Measurements from ENCODE around the gene MT1M. TPM values are rescaled to one million over a fixed set of nuclear protein-coding genes. Genes with fewer than 3 reads are reported as not detected.

Gene MT1M
- total and polyA plus RNA-seq, 9 donors = 0.66 to 23.2 (median 7.4) TPM

DNA sequence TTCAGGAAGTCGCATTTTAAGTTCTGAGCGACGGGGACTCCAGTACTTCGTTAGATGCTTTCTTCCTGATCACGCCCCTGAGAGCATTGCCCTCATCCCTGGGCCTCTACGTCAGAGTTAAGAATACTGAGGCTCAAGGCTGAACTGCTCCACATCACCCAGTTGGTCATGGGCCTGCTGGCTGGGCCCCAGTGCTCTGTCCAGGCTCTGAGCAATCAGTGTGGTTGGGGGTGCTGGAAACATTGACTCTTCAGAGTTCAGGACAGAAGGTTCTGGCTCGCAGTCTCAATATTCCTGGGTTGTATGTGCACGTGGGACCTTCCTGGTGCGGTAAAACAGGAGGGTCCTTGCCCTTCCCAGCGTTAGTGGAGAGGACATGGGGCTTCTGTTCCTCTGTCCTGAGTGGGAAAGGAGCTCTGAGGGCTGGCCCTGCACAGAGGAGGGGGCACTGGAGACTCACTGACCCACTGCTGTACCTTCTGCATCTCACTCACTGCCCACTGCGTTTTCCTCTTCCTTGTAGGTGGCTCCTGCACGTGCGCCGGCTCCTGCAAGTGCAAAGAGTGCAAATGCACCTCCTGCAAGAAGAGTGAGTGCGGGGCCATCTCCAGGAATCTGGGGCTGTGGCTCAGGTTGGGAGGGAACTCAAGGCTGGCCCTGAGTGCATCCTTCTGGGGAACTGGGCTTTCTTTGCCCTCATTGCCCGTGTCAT lies 6.4 kb upstream of the MT1M start:
- peak overlapping the region; percentile 65 to 79 for H3K27ac ChIP-seq
- no peaks in the 10 kb centered on the region for H3K9me3 ChIP-seq
- H3K4me1 ChIP-seq (ENCODE audit: insufficient read depth) = peaks cover 6% of the 10 kb centered on the region
- WGBS, 3 donors = 25 to 35% (median 31%) methylated on average over 16 of the region's 16 CpGs
- intact Hi-C loops (cut with DNase I) = loop anchor here in 2 of 4 donors (2.0 to 10.0 kb wide), 2 partner anchors 17 to 49 kb away; partner anchors contain the start of gene MT2A (in 1 of the 2)
- no peak for TF ChIP-seq POLR2A (IDR thresholded peaks at IDR 0.05)
- TF ChIP-seq CTCF (IDR thresholded peaks at IDR 0.05) = no peak
- TF ChIP-seq EP300 (IDR thresholded peaks at IDR 0.05) = no peak
- H3K4me3 ChIP-seq = peak overlapping the region; percentile 73
- no peaks in the 10 kb centered on the region for H3K27me3 ChIP-seq
- H3K36me3 ChIP-seq = no peaks in the 10 kb centered on the region
- DNase-seq = peak; percentile 71 to 84 (median 77)

- H3K4me1 ChIP-seq (ENCODE audit: insufficient read depth) = peaks cover 6% of the 10 kb centered on the region
- H3K36me3 ChIP-seq = no peaks in the 10 kb centered on the region
- peak overlapping the region; percentile 73 for H3K4me3 ChIP-seq
- peak in 1 of 5 donors; percentile 21 for DNase-seq
- H3K27ac ChIP-seq = no peak overlapping the region
- H3K9me3 ChIP-seq = no peaks in the 10 kb centered on the region
- no peaks in the 10 kb centered on the region for H3K27me3 ChIP-seq
- 72 to 82% (median 73%) methylated on average over 7 of the region's 7 CpGs for WGBS, 3 donors
- no peak for TF ChIP-seq EP300 (IDR thresholded peaks at IDR 0.05)
- no peak for TF ChIP-seq POLR2A (IDR thresholded peaks at IDR 0.05)
- TF ChIP-seq CTCF (IDR thresholded peaks at IDR 0.05) = no peak
- intact Hi-C loops (cut with DNase I) = loop anchor here in 2 of 4 donors (2.0 to 10.0 kb wide), 2 partner anchors 18 to 48 kb away; partner anchors contain the start of gene MT2A (in 1 of the 2)
Measured at GRCh38 chr16:56626685-56627084, 5.8 kb upstream of the MT1M start.

- intact Hi-C loops (cut with DNase I) = loop anchor here in 1 of 4 donors (10.0 kb wide), 1 partner anchor 46 kb away; no protein-coding TSS in a partner anchor
- peak in 1 of 5 donors; percentile 22 for DNase-seq
- no peak overlapping the region for H3K27ac ChIP-seq
Measured at GRCh38 chr16:56628486-56629350, 3.7 kb upstream of the MT1M start.

More at GRCh38 chr16:56628486-56629350, 3.7 kb upstream of the MT1M start:
- H3K4me3 ChIP-seq = no peak overlapping the region
- no peaks in the 10 kb centered on the region for H3K36me3 ChIP-seq
- H3K4me1 ChIP-seq (ENCODE audit: insufficient read depth) = peaks cover 6% of the 10 kb centered on the region
- no peaks in the 10 kb centered on the region for H3K9me3 ChIP-seq
- WGBS, 3 donors = 66 to 75% (median 69%) methylated on average over 9 of the region's 9 CpGs
- no peak for TF ChIP-seq POLR2A (IDR thresholded peaks at IDR 0.05)
- no peak for TF ChIP-seq EP300 (IDR thresholded peaks at IDR 0.05)
- TF ChIP-seq CTCF (IDR thresholded peaks at IDR 0.05) = no peak
- no peaks in the 10 kb centered on the region for H3K27me3 ChIP-seq
